ENCODE results near the gene FN3KRP. TPM values are rescaled to one million over a fixed set of nuclear protein-coding genes. Genes with fewer than 3 reads are reported as not detected.
A peak's percentile ranks its signal among the peaks of the same experiment; 100 is the strongest.

FN3KRP gene
- total RNA-seq, 1 experiment from 2014 or later, result 21.5 TPM

DNA sequence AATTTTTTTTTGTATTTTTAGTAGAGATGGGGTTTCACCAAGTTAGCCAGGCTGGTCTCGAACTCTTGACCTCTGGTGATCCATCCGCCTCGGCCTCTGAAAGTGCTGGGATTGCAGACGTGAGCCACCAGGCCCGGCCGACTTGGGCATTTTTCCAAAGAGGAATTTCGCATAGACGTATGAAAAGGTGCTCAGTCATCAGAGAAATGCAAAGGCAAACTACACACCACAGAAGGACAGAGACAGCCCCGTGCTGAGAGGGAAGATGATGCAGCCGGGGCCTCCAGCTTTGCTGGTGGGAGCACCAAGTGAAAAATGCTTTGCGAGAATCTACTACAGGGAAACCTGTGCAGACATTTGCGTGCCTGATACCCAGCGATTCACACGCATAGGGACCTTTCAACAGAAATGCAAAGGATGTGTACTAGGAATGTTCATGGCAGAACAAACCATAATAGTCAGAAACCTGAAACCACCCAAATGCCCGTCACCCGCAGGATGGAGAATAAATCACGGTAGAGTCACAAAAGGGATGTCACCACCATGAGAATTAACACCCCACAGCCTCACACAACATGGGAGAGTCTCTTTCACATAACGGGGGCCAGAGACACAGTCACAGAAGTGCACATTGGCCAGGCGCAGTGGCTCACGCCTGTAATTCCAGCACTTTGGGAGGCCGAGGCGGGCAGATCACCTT is 23.2 kb upstream of the FN3KRP start:
- DNase-seq (ENCODE audit: unreplicated experiment), result no peak
- no peaks in the 10 kb centered on the region for H3K27me3 Mint-ChIP-seq (ENCODE audit: insufficient read depth, unreplicated experiment)
- H3K9me3 Mint-ChIP-seq (ENCODE audit: unreplicated experiment), result peaks cover 9% of the 10 kb centered on the region
- ChIA-PET POLR2A (interaction anchor here (1.0 kb wide), 1 partner anchor 19 kb away, joined by 3 read pairs; no protein-coding TSS in a partner anchor), CTCF (no interaction called here)
- H3K4me3 Mint-ChIP-seq (ENCODE audit: unreplicated experiment), result no peak overlapping the region
- TF ChIP-seq, protein P1, sequence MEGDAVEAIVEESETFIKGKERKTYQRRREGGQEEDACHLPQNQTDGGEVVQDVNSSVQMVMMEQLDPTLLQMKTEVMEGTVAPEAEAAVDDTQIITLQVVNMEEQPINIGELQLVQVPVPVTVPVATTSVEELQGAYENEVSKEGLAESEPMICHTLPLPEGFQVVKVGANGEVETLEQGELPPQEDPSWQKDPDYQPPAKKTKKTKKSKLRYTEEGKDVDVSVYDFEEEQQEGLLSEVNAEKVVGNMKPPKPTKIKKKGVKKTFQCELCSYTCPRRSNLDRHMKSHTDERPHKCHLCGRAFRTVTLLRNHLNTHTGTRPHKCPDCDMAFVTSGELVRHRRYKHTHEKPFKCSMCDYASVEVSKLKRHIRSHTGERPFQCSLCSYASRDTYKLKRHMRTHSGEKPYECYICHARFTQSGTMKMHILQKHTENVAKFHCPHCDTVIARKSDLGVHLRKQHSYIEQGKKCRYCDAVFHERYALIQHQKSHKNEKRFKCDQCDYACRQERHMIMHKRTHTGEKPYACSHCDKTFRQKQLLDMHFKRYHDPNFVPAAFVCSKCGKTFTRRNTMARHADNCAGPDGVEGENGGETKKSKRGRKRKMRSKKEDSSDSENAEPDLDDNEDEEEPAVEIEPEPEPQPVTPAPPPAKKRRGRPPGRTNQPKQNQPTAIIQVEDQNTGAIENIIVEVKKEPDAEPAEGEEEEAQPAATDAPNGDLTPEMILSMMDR (IDR thresholded peaks at IDR 0.05; ENCODE audit: unreplicated experiment), result no peak
- H3K4me1 Mint-ChIP-seq (ENCODE audit: insufficient read depth, unreplicated experiment), result no peaks in the 10 kb centered on the region
- intact Hi-C loops (cut with micrococcal nuclease), result no loop called here
- H3K36me3 Mint-ChIP-seq (ENCODE audit: insufficient read depth, unreplicated experiment), result peaks cover 25% of the 10 kb centered on the region
- BruUV-seq (replicated peaks), result no TSS peak
- no peak overlapping the region for H3K27ac Mint-ChIP-seq (ENCODE audit: low read depth, unreplicated experiment)

DNA sequence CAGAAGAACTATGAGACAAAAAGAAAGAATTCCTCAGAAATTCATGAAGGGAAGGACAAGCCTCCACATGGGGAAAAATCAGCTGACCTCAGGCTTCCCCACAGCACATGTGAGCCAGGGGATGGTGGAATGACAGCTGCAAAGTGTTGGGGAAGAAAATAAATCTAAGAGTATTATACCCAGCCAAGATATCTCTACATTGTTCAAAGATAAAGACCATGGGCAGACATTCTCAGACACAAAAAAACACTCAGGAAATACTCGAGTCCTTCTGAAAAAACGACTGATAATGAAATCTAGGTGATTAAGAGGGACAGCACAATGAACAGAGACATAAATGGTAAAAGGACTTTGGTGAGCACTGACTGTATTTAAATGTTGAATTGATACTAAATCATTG is 21.9 kb upstream of the FN3KRP start:
- ChIA-PET POLR2A (no interaction called here), CTCF (no interaction called here)
- no TSS peak for BruUV-seq (replicated peaks)
- Mint-ChIP-seq H3K27ac (ENCODE audit: low read depth, unreplicated experiment) (no peak overlapping the region), H3K9me3 (ENCODE audit: unreplicated experiment) (peaks cover 9% of the 10 kb centered on the region), H3K27me3 (ENCODE audit: insufficient read depth, unreplicated experiment) (no peaks in the 10 kb centered on the region), H3K4me1 (ENCODE audit: insufficient read depth, unreplicated experiment) (no peaks in the 10 kb centered on the region), H3K4me3 (ENCODE audit: unreplicated experiment) (no peak overlapping the region), H3K36me3 (ENCODE audit: insufficient read depth, unreplicated experiment) (peaks cover 25% of the 10 kb centered on the region)
- intact Hi-C loops (cut with micrococcal nuclease), result loop anchor here (5.0 kb wide), 1 partner anchor 47 kb away; the partner anchor contains the start of gene WDR45B
- TF ChIP-seq, protein P1 (IDR thresholded peaks at IDR 0.05; ENCODE audit: unreplicated experiment), result no peak
- no peak for DNase-seq (ENCODE audit: unreplicated experiment)

DNA sequence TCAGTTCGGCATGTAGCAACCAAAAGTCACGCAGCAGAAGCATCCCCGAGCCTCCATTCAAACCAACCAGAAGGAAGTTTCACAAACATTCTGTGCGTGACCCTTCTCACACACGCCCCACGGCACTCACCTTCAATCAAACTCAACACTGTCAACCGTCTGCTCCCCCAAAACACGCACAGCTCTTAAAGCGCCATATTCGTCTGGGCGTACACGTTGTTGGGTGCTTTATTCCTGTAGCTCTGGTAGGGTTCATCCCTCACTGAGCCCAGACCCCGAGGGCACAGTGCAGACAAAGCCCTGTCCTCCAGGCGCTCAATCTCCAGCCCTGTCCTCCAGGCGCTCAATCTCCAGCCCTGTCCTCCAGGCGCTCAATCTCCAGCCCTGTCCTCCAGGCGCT is 20.2 kb upstream of the FN3KRP start:
- Mint-ChIP-seq H3K4me3 (ENCODE audit: unreplicated experiment) (no peak overlapping the region), H3K27me3 (ENCODE audit: insufficient read depth, unreplicated experiment) (no peaks in the 10 kb centered on the region), H3K36me3 (ENCODE audit: insufficient read depth, unreplicated experiment) (peaks cover 19% of the 10 kb centered on the region), H3K27ac (ENCODE audit: low read depth, unreplicated experiment) (no peak overlapping the region), H3K4me1 (ENCODE audit: insufficient read depth, unreplicated experiment) (no peaks in the 10 kb centered on the region), H3K9me3 (ENCODE audit: unreplicated experiment) (peaks cover 9% of the 10 kb centered on the region)
- ChIA-PET POLR2A (no interaction called here), CTCF (no interaction called here)
- intact Hi-C loops (cut with micrococcal nuclease), result loop anchor here (5.0 kb wide), 1 partner anchor 49 kb away; the partner anchor contains the start of gene WDR45B
- TF ChIP-seq, protein P1 (IDR thresholded peaks at IDR 0.05; ENCODE audit: unreplicated experiment), result no peak
- BruUV-seq (replicated peaks), result no TSS peak
- DNase-seq (ENCODE audit: unreplicated experiment), result no peak

- H3K36me3 Mint-ChIP-seq (ENCODE audit: insufficient read depth, unreplicated experiment), result peaks cover 19% of the 10 kb centered on the region
- H3K27ac Mint-ChIP-seq (ENCODE audit: low read depth, unreplicated experiment), result no peak overlapping the region
- no TSS peak for BruUV-seq (replicated peaks)
- ChIA-PET POLR2A (interaction anchor here (0.5 to 2.5 kb wide), 5 partner anchors 11 to 428 kb away, joined by 3 to 11 read pairs (median 3); partner anchors contain the start of gene FN3KRP), CTCF (interaction anchor here (0.7 kb wide), 1 partner anchor 78 kb away, joined by 3 read pairs; no protein-coding TSS in a partner anchor)
- DNase-seq (ENCODE audit: unreplicated experiment), result no peak
- H3K4me3 Mint-ChIP-seq (ENCODE audit: unreplicated experiment), result peak overlapping the region; percentile 76
- TF ChIP-seq, protein P1 (IDR thresholded peaks at IDR 0.05; ENCODE audit: unreplicated experiment), result no peak
- H3K9me3 Mint-ChIP-seq (ENCODE audit: unreplicated experiment), result peaks cover 9% of the 10 kb centered on the region
- H3K27me3 Mint-ChIP-seq (ENCODE audit: insufficient read depth, unreplicated experiment), result no peaks in the 10 kb centered on the region
- no peaks in the 10 kb centered on the region for H3K4me1 Mint-ChIP-seq (ENCODE audit: insufficient read depth, unreplicated experiment)
- intact Hi-C loops (cut with micrococcal nuclease), result loop anchor here (5.0 kb wide), 1 partner anchor 50 kb away; the partner anchor contains the start of gene WDR45B
These were observed 19.3 kb upstream of the FN3KRP start for GRCh38 chr17:82696916-82697807.
